ENCODE measurements around the gene SMIM11.

Gene SMIM11

GRCh38 chr21:34348890-34349519 is 26.3 kb upstream of the SMIM11 start:
- H3K79me2 ChIP-seq (ENCODE audit: insufficient read depth, low read depth), result no peaks in the 10 kb centered on the region
- no peak overlapping the region for H3K4me3 ChIP-seq (IDR thresholded peaks at IDR 0.05; ENCODE audit: insufficient read depth, low read depth, low read length)
- no peak for TF ChIP-seq CTCF (conservative IDR thresholded peaks at IDR 0.05; ENCODE audit: low read depth, low read length)
- no peak overlapping the region for H2AFZ ChIP-seq (ENCODE audit: low read depth)
- H3K9ac ChIP-seq, result no peak overlapping the region
- H3K27me3 ChIP-seq (ENCODE audit: insufficient read depth, low read depth), result no peaks in the 10 kb centered on the region; the same call in 1 of the 2 replicates
- H3K4me1 ChIP-seq (ENCODE audit: low read depth, poor library complexity, severe bottlenecking), result peaks cover 5% of the 10 kb centered on the region
- H4K20me1 ChIP-seq (ENCODE audit: insufficient read depth), result no peaks in the 10 kb centered on the region
- H3K4me2 ChIP-seq, result no peak overlapping the region
- H3K36me3 ChIP-seq (ENCODE audit: insufficient read depth), result no peaks in the 10 kb centered on the region
- H3K27ac ChIP-seq, result no peak overlapping the region

- Histone ChIP-seq H3K27ac (no peak overlapping the region), H3K79me2 (ENCODE audit: insufficient read depth, low read depth) (no peaks in the 10 kb centered on the region), H2AFZ (ENCODE audit: low read depth) (peak overlapping the region; percentile 20; the same call in 1 of the 2 replicates), H3K4me2 (no peak overlapping the region), H3K36me3 (ENCODE audit: insufficient read depth) (no peaks in the 10 kb centered on the region), H3K27me3 (ENCODE audit: insufficient read depth, low read depth) (no peaks in the 10 kb centered on the region; the same call in 1 of the 2 replicates), H3K4me1 (ENCODE audit: low read depth, poor library complexity, severe bottlenecking) (peaks cover 5% of the 10 kb centered on the region), H3K4me3 (IDR thresholded peaks at IDR 0.05; ENCODE audit: insufficient read depth, low read depth, low read length) (no peak overlapping the region), H4K20me1 (ENCODE audit: insufficient read depth) (no peaks in the 10 kb centered on the region), H3K9ac (no peak overlapping the region)
- TF ChIP-seq CTCF (conservative IDR thresholded peaks at IDR 0.05; ENCODE audit: low read depth, low read length), result peak; percentile 80
Observed at GRCh38 chr21:34351786-34352241, 23.5 kb upstream of the SMIM11 start.

DNA sequence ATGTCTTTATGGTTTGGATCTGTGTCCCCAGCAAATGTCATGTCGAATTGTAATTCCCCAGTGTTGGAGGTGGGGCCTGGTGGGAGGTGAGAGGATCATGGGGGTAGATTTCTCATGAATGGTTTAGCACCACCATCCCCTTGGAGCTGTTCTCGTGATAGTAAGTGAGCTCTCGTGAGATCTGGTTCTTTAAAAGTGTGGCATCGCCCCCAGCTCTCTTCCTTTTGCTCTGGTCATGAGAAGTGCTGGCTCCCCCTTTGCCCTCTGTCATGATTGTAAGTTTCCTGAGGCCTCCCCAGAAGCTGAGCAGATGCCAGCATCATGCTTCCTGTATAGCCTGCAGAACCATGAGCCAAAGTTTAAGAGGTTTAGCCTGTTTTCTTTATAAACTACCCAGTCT is 22.8 kb upstream of the SMIM11 start:
- TF ChIP-seq CTCF (conservative IDR thresholded peaks at IDR 0.05; ENCODE audit: low read depth, low read length), result no peak
- peaks cover 5% of the 10 kb centered on the region for H3K4me1 ChIP-seq (ENCODE audit: low read depth, poor library complexity, severe bottlenecking)
- H3K4me3 ChIP-seq (IDR thresholded peaks at IDR 0.05; ENCODE audit: insufficient read depth, low read depth, low read length), result no peak overlapping the region
- no peaks in the 10 kb centered on the region for H3K36me3 ChIP-seq (ENCODE audit: insufficient read depth)
- no peak overlapping the region for H3K27ac ChIP-seq
- no peak overlapping the region for H2AFZ ChIP-seq (ENCODE audit: low read depth)
- H3K27me3 ChIP-seq (ENCODE audit: insufficient read depth, low read depth), result no peaks in the 10 kb centered on the region; the same call in 1 of the 2 replicates
- H3K9ac ChIP-seq, result no peak overlapping the region
- H3K79me2 ChIP-seq (ENCODE audit: insufficient read depth, low read depth), result no peaks in the 10 kb centered on the region
- H3K4me2 ChIP-seq, result no peak overlapping the region
- H4K20me1 ChIP-seq (ENCODE audit: insufficient read depth), result no peaks in the 10 kb centered on the region

GRCh38 chr21:34353182-34353581 is 22.1 kb upstream of the SMIM11 start:
- Histone ChIP-seq H3K79me2 (ENCODE audit: insufficient read depth, low read depth) (no peaks in the 10 kb centered on the region), H3K4me1 (ENCODE audit: low read depth, poor library complexity, severe bottlenecking) (peaks cover 5% of the 10 kb centered on the region), H4K20me1 (ENCODE audit: insufficient read depth) (no peaks in the 10 kb centered on the region), H3K27ac (no peak overlapping the region), H3K4me3 (IDR thresholded peaks at IDR 0.05; ENCODE audit: insufficient read depth, low read depth, low read length) (no peak overlapping the region), H3K36me3 (ENCODE audit: insufficient read depth) (no peaks in the 10 kb centered on the region), H3K27me3 (ENCODE audit: insufficient read depth, low read depth) (no peaks in the 10 kb centered on the region; the same call in 1 of the 2 replicates), H3K4me2 (no peak overlapping the region), H3K9ac (no peak overlapping the region), H2AFZ (ENCODE audit: low read depth) (no peak overlapping the region)
- no peak for TF ChIP-seq CTCF (conservative IDR thresholded peaks at IDR 0.05; ENCODE audit: low read depth, low read length)

Measured in KMS-11 (cell line).